HG03432 (cell line): Measurements from ENCODE around the gene CPA5.

ENCODE experiments used
- ATAC-seq: cut with Tn5 transposase; IDR thresholded peaks from one replicate; pipeline ENCODE4 v1.9.1; 2021; ENCODE audit warnings: mild to moderate bottlenecking, moderate library complexity; ENCODE audit not compliant: unreplicated experiment

CPA5 gene

DNA sequence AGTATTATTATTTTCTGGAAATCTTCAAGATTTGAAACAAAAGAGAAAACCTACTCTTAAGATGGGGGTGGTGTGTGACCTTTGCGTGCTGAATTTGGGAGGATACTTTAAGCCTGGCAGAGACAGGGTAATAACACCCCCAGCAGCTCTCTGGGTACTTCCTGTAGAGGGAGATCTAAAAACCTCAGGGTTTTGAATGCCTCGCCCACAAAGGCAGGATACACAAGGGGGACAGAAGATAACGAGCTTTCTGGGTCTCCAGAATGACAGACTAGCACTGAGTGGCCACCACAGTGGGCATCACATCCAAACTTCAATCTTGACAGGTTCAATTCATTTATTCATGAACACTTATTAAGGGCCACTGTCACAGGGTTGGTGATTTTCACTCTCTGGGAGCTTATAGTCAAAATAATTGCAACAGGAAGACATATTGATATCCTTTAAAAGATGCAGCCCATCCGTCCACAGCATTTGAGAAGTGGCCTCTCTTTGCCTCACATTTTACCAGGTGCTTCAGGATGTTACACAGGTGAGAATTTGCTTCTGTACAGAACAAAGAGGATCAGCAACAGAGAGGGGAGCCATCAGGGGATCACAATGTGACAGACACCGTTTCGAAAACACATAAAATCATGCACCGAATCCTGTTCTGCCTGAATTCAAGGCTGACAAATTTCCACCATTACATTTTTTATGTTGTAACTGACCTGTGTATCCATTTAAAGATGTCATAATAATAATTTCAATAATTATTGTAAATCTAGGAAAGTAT lies 50.0 kb downstream of the CPA5 start:
- no peak for ATAC-seq

DNA sequence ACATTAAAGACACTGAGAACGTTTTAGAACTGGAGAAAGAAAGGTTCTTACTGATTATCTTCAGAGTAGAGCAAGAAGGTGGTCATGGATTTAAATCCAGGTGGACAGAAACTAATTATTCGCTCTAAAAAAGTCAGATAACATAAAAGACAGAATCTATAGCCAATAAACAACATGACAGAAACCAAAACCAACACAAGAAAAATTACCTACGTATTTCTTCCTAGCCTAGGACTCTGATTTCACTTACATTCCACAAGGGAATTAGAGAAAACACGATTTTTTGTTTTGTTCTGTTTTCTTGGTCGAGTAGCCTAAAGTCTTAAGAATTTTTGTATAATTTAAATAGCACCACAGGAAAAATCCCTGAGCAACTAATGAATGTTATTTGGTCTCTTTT lies 50.8 kb downstream of the CPA5 start:
- no peak for ATAC-seq

GRCh38 chr7:130396109-130396508 lies 51.5 kb downstream of the CPA5 start:
- no peak for ATAC-seq

- ATAC-seq = no peak
Measured at GRCh38 chr7:130397051-130397757, 52.6 kb downstream of the CPA5 start.

- ATAC-seq = no peak
Measured at GRCh38 chr7:130397758-130398073, 53.1 kb downstream of the CPA5 start.

DNA sequence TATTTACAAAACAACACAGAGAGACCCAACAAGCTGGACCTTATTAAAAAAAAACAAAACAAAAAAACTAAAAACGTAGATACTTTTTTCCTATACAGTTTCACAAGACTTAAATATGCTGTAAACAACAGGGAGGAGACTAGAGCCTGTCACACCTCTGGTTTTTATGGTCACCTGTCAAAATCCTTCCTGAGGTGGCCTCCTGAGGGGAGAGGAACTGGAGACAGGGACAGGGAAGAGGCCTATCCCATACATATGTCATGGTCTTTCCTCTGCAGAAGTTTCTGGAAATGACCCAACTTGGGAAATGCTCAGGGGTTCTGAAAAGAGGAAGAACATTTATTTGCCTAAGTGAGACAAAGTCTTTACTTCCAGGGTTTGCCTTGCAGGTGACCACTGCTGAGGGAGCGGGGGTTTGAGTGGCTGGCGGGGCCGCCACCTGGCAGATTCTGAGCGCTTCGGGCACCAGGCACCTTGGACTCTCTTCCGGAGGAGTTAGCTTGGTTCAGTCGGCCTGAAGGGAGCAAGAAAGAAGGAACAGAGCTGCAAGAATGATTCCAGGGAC lies 54.0 kb downstream of the CPA5 start:
- ATAC-seq = no peak

DNA sequence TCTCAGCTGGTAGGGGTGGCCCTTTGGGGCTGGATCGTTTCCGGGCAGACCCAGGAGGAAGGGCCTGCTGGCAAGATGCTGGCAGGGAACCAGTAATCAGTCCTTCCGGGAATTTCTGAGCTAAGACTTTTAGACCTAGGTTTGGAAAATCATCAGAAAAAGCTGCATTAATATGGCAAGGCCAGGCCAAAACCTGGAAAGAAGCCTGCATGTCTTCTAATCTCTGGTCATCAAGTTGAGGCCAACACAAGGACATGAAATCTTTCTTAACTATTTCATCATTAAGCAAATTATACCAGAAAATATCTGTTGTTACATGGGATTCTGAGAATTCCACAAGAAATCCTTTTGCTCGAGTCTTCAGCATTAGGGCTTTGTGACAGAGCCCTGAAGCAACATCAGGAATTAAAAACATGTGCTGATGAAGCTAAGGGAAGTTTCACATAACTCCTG lies 55.5 kb downstream of the CPA5 start:
- no peak for ATAC-seq

DNA sequence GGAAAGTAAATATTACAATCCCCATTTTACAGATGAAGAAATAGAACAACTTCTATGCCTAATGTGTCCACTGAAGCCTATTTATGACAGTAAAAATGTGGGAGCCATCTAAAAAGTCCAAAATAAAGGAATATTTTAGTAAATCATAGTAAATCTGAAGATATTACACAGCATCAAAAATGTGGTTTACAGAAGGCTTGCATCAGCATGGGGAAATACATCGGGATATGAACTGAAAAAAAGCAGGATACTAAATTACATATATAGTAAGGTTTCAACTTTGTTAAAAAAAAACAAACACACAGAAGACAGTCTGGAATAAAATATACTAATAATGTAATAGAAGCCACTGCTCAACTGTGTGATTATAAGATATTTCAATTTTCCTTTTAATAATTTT lies 56.5 kb downstream of the CPA5 start:
- ATAC-seq = no peak

- no peak for ATAC-seq
Measured at GRCh38 chr7:130401578-130401977, 57.0 kb downstream of the CPA5 start.

- no peak for ATAC-seq
Measured at GRCh38 chr7:130405003-130405402, 60.4 kb downstream of the CPA5 start.

GRCh38 chr7:130409067-130409711 lies 64.6 kb downstream of the CPA5 start:
- no peak for ATAC-seq

- no peak for ATAC-seq
Measured at GRCh38 chr7:130409712-130410072, 65.1 kb downstream of the CPA5 start.

- no peak for ATAC-seq
Measured at GRCh38 chr7:130410868-130411541, 66.4 kb downstream of the CPA5 start.

DNA sequence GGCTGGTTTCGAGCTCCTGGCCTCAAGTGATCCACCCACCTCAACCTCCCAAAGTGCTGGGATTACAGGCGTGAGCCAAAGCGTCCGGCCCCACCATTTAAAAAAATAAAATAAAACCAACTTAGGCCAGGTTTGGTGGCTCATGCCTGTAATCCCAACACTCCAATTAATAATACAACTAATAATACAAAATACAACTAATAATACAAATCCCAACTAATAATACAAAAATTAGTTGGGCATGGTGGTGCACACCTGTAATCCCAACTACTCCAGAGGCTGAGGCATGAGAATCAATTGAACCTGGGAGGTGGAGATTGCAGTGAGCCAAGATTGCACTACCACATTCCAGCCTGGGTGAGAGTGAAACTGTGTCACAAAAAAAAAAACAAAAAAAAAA lies 68.6 kb downstream of the CPA5 start:
- no peak for ATAC-seq

DNA sequence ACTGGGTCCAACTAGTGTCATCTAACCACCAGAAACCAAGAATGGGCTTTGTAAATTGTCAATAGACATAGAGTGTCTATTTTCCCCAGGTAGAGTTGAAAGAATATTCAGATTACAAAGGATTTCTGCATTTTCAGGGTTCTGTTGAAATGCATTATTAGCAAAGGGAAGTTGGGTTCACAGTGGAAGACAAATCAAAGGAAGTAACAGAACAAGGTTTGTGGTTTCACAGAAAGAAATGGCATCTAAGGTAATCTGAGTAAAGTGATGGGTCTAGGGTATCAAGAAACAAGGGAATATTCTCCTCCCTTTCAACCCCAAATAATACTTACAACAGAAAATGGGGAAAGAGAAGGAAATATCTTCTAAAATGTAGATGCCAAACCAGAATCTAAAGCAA lies 70.4 kb downstream of the CPA5 start:
- ATAC-seq = no peak

DNA sequence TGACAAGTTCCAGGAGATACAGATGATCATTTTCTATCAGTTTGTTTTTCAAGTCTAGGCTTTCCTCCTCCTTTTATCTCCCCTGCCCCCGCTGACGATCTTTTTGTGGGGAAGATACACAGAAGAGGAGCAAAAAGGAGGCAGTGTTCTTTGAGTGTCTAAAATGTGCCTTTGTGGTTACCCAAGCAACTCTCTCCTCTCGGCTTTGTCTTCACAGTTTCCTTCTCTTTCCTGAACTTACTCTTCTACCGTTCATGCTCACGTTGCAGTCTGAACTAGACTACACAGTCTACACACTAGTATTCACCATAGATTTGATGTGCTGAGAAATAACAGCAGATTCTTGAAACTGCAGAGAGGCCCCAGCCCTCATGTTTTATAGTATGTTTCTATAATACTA lies 72.6 kb downstream of the CPA5 start:
- no peak for ATAC-seq

DNA sequence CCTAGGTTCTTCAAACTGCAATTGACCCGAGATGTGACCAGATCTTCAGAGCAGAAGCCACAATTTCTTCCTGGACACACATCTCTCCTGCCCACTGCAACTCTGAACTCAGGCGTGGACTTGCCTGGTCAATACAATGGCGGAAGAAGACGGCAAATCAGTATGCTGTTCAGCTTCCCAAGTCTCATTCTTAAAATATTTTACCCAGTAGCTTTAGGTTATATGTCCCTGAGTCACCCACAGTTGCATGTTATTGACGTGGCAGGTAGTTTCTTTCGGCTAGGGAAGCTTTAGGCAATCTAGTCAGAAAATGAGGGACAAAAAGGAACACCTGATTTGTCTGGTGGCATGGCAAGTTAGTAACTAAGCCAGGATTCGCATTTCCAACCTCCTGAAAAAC lies 73.7 kb downstream of the CPA5 start:
- ATAC-seq = no peak
